Panc1 (cell line): Measurements from ENCODE around the gene NT5DC1.

Experiments used
- POLR2AphosphoS5 ChIP-seq: IDR thresholded peaks from 2 replicates; pipeline ENCODE4 v1.6.1; 2012; ENCODE audit warnings: mild to moderate bottlenecking, low read depth, low read length, moderate library complexity
- TCF7L2 ChIP-seq: IDR thresholded peaks from 2 replicates; pipeline ENCODE4 v1.6.1; 2011; ENCODE audit warnings: mild to moderate bottlenecking, low read depth, low read length, inconsistent platforms
- TF ChIP-seq, protein P1 (sequence below): fragments of 450-650 bp; IDR thresholded peaks from 2 replicates; pipeline ENCODE4 v1.5.1; 2017; ENCODE audit warnings: mild to moderate bottlenecking
- TF ChIP-seq, protein P2 (sequence below), 2 experiments: IDR thresholded peaks; 2 replicates each; pipeline ENCODE4 v1.6.1; 2011 to 2012; ENCODE audit warnings: low read depth in 2 of 2, control low read depth in 1 of 2, low read length in 1 of 2, mild to moderate bottlenecking in 1 of 2, moderate library complexity in 1 of 2; ENCODE audit not compliant: insufficient read depth in 1 of 2

DNA sequence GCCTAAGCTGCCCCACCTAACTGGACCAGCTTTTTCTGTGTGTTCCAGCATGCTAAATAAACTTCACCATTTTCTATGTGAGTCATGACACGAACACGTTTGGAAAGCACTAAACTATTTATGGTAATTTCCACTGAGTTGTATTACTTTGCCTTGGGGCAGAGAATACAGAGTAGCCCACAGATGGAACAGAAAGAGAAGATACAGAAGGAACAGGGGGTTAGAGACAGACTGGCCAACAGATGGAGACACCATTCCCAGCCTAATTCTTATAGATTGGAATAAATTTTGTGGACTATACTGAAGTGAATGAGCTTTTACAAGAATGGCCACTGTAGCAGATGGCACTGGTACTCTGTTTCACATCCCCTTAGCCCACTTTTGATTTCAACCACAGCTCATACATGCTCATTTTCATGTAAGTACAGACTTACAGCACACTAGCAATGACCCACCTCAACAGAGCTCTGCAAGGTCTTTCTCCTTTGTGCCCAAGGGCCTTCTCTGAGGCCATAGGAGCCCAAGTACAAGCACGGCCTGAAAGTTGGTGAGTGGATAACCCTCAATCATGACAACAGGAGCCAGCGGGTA is 13.1 kb upstream of the NT5DC1 start:
- TF ChIP-seq, protein P1, sequence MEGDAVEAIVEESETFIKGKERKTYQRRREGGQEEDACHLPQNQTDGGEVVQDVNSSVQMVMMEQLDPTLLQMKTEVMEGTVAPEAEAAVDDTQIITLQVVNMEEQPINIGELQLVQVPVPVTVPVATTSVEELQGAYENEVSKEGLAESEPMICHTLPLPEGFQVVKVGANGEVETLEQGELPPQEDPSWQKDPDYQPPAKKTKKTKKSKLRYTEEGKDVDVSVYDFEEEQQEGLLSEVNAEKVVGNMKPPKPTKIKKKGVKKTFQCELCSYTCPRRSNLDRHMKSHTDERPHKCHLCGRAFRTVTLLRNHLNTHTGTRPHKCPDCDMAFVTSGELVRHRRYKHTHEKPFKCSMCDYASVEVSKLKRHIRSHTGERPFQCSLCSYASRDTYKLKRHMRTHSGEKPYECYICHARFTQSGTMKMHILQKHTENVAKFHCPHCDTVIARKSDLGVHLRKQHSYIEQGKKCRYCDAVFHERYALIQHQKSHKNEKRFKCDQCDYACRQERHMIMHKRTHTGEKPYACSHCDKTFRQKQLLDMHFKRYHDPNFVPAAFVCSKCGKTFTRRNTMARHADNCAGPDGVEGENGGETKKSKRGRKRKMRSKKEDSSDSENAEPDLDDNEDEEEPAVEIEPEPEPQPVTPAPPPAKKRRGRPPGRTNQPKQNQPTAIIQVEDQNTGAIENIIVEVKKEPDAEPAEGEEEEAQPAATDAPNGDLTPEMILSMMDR, result peak; percentile 9; the same call in 1 of the 2 replicates
- TF ChIP-seq, protein P2, sequence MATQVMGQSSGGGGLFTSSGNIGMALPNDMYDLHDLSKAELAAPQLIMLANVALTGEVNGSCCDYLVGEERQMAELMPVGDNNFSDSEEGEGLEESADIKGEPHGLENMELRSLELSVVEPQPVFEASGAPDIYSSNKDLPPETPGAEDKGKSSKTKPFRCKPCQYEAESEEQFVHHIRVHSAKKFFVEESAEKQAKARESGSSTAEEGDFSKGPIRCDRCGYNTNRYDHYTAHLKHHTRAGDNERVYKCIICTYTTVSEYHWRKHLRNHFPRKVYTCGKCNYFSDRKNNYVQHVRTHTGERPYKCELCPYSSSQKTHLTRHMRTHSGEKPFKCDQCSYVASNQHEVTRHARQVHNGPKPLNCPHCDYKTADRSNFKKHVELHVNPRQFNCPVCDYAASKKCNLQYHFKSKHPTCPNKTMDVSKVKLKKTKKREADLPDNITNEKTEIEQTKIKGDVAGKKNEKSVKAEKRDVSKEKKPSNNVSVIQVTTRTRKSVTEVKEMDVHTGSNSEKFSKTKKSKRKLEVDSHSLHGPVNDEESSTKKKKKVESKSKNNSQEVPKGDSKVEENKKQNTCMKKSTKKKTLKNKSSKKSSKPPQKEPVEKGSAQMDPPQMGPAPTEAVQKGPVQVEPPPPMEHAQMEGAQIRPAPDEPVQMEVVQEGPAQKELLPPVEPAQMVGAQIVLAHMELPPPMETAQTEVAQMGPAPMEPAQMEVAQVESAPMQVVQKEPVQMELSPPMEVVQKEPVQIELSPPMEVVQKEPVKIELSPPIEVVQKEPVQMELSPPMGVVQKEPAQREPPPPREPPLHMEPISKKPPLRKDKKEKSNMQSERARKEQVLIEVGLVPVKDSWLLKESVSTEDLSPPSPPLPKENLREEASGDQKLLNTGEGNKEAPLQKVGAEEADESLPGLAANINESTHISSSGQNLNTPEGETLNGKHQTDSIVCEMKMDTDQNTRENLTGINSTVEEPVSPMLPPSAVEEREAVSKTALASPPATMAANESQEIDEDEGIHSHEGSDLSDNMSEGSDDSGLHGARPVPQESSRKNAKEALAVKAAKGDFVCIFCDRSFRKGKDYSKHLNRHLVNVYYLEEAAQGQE (IDR thresholded peaks at IDR 0.05; ENCODE audit: insufficient read depth in 1 of 2, low read depth in 2 of 2, low read length in 1 of 2), result no peak
- TF ChIP-seq POLR2AphosphoS5 (no peak), TCF7L2 (no peak)
